ENCODE measurements around the gene ACADS. TPM values are rescaled to one million over a fixed set of nuclear protein-coding genes. Genes with fewer than 3 reads are reported as not detected.

The ACADS gene
- total RNA-seq, 1 experiment from 2014 or later: 7.3 TPM

GRCh38 chr12:120757226-120757742 is 31.7 kb downstream of the ACADS start:
- no peak for DNase-seq (ENCODE audit: low read depth)

GRCh38 chr12:120757949-120758348 is 32.3 kb downstream of the ACADS start:
- DNase-seq (ENCODE audit: low read depth): no peak

- no peak for DNase-seq (ENCODE audit: low read depth)
These were observed 33.4 kb downstream of the ACADS start for GRCh38 chr12:120758798-120759590.

DNA sequence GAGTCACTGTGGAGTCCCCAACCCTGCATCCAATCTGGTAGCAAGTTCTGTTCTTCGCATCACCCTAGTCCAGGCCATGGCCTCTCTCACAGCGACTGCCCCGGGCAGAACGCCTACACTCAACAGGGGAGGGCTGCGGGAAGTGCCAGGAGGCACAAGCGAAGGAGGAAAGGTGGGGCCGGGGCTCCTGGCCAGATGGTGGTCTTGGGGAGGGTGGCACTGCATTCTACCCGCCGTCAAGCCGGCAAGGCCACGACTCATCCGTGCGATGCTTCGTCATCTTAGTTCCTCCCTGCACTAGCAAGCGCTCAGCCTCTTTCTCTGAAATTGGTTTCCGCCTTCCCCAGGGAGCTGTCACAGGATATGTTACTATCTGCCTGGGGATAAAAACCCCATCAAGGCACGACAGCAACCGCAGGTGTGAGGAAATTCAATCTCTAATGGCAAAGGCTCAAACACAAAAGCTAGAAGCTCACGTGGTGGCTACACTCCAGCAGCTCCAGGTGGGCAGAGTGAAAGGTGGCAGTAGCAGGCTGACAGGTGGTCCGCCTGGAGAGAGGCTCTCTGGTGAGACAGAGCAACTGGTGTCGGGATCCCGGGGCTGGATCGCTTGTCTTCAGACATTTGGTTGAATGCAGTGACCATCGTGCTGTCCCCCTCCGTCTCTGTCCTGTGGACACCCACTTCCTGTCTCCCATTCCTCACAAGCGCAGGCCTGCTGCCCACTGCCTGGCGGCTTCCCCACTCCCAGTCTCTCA is 34.1 kb downstream of the ACADS start:
- no peak for DNase-seq (ENCODE audit: low read depth)

- DNase-seq (ENCODE audit: low read depth): no peak
These were observed 35.0 kb downstream of the ACADS start for GRCh38 chr12:120760349-120761254.

GRCh38 chr12:120761519-120761934 is 35.9 kb downstream of the ACADS start:
- DNase-seq (ENCODE audit: low read depth): no peak

DNA sequence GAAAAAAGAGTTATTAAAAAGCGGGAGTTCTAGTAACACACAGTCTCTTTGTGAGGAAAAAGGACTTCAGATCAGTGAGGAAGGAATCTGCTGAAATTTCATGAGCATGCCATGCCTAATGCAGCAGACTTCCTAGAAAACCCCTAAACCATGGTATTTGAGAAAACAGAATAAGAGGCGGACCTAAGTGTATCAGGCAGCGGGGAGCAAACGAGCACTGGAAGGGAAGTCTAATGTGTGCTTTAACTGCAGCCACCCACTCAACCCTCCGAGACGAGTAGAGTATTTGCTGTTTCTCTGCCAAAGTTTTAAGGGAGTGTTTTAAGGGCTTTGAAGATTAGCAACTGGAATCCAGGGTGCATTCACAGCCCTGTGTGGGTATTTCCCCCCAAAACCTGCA is 36.5 kb downstream of the ACADS start:
- DNase-seq (ENCODE audit: low read depth): no peak

GRCh38 chr12:120763250-120763649 is 37.6 kb downstream of the ACADS start:
- no peak for DNase-seq (ENCODE audit: low read depth)

DNA sequence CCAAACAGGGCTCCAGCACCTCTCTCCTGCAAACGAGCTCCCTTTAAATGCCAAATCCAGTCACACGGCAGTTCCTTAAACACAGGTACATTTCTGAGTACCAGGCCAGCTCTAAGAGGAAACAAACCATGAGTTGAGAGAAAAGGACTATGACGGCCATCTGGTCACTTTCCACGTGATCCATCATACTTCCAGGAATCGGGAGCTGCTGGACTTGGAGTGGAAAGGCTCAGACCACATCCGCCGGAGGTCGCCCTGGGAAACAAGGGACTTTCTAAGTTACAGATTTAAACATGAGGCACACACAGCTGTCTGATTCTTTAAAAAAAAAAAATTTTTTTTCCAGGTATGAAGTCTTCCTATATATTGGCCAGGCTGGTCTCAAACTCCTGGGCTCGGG is 39.2 kb downstream of the ACADS start:
- DNase-seq (ENCODE audit: low read depth): no peak

GRCh38 chr12:120766566-120766965 is 40.9 kb downstream of the ACADS start:
- no peak for DNase-seq (ENCODE audit: low read depth)

GRCh38 chr12:120767071-120768024 is 41.7 kb downstream of the ACADS start:
- no peak for DNase-seq (ENCODE audit: low read depth)

GRCh38 chr12:120771097-120771496 is 45.5 kb downstream of the ACADS start:
- DNase-seq (ENCODE audit: low read depth): no peak

GRCh38 chr12:120774169-120774916 is 48.7 kb downstream of the ACADS start:
- DNase-seq (ENCODE audit: low read depth): no peak

GRCh38 chr12:120775862-120776552 is 50.4 kb downstream of the ACADS start:
- DNase-seq (ENCODE audit: low read depth): no peak

DNA sequence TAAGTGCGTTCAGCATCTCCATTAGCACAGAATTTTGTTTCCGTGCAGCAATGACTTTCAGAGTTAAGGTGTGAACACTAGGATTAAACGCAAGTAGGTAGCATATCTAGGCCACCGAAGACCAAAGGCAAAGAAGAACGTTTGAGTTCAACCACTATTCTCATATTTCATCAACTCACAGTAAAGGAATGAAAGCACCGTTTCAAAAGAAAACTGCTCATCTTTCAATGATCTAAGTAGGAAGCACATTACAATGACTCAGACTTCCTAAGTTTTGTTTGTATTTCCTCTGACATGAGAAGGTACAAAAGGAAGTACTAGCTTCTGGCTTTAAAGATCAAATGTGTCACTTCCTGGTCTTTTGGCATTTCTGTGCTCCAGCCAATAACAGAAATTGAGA is 57.6 kb downstream of the ACADS start:
- peak; percentile 32 for DNase-seq (ENCODE audit: low read depth)

DNA sequence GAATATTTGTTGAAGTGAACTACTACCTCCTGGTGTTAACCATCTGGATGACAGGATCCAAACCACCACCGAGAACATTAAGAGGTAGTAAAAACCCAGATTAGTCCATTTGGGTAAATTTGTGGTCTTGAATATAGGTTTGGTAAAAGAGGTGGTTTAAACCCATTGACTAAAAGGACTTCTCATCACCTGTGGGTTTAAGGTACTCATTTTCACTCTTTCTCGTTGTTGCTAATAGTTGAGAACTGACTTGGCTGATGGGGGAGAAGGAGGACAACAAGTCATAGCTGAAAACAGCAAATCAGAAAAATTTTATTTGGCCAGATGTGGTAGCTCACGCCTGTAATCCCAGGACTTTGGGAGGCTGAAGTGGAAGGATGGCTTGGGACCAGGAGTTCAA is 59.2 kb downstream of the ACADS start:
- no peak for DNase-seq (ENCODE audit: low read depth)

DNA sequence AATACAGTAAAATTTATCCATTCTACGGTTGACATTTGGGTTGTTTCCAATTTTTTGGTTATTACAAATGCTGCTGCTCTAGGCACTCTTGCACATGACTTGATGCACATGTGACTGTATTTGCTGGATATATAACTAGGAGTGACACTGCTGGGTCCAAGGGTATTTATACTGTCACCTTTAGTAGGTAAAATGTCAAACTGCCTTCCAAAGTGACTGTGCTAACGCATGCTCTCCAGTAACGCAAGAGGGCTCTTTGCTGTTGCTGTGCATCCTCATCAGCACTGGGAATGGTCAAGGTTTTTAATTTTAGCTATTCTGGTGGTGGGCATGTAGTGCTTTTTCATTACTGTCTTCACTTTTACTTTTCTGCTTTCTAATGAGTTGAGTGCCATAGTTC is 62.3 kb downstream of the ACADS start:
- no peak for DNase-seq (ENCODE audit: low read depth)
